HG03097 (cell line): ENCODE results near the gene TFIP11.
"Not testable (repeated sequence)": the region's sequence is repeated elsewhere in the genome, so short reads cannot be mapped to it uniquely, and the experiment has no call there.

ENCODE experiments used
- ATAC-seq: cut with Tn5 transposase; IDR thresholded peaks from one replicate; pipeline ENCODE4 v1.9.1; 2021; ENCODE audit not compliant: unreplicated experiment, low FRiP score

The TFIP11 gene

GRCh38 chr22:26542831-26543230 lies 30.6 kb upstream of the TFIP11 start:
- no peak for ATAC-seq

- no peak for ATAC-seq
These were observed 29.0 kb upstream of the TFIP11 start for GRCh38 chr22:26541167-26541819.

- no peak for ATAC-seq
These were observed 27.8 kb upstream of the TFIP11 start for GRCh38 chr22:26540119-26540518.

GRCh38 chr22:26536762-26537134 lies 24.5 kb upstream of the TFIP11 start:
- no peak for ATAC-seq

- no peak for ATAC-seq
These were observed 23.9 kb upstream of the TFIP11 start for GRCh38 chr22:26536056-26536761.

- no peak for ATAC-seq
These were observed 23.3 kb upstream of the TFIP11 start for GRCh38 chr22:26535603-26535908.

GRCh38 chr22:26534874-26535602 lies 22.8 kb upstream of the TFIP11 start:
- no peak for ATAC-seq

- no peak for ATAC-seq
These were observed 22.0 kb upstream of the TFIP11 start for GRCh38 chr22:26534171-26534855.

- no peak for ATAC-seq
These were observed 17.1 kb upstream of the TFIP11 start for GRCh38 chr22:26529345-26529744.

- ATAC-seq = not testable (repeated sequence)
These were observed 16.2 kb upstream of the TFIP11 start for GRCh38 chr22:26528518-26528917.

- no peak for ATAC-seq
These were observed 15.5 kb upstream of the TFIP11 start for GRCh38 chr22:26527574-26528465.

- ATAC-seq = no peak
These were observed 14.9 kb upstream of the TFIP11 start for GRCh38 chr22:26527167-26527566.

- no peak for ATAC-seq
These were observed 13.8 kb upstream of the TFIP11 start for GRCh38 chr22:26525946-26526564.

- ATAC-seq = no peak
These were observed 12.6 kb upstream of the TFIP11 start for GRCh38 chr22:26524870-26525269.

GRCh38 chr22:26522592-26522991 lies 10.3 kb upstream of the TFIP11 start:
- no peak for ATAC-seq

GRCh38 chr22:26522012-26522411 lies 9.7 kb upstream of the TFIP11 start:
- no peak for ATAC-seq

- ATAC-seq = no peak
These were observed 5.2 kb upstream of the TFIP11 start for GRCh38 chr22:26517429-26517828.

- ATAC-seq = no peak
These were observed 4.2 kb upstream of the TFIP11 start for GRCh38 chr22:26516503-26516902.

- ATAC-seq = no peak
These were observed 3.7 kb upstream of the TFIP11 start for GRCh38 chr22:26515931-26516330.
